Gastroesophageal sphincter (tissue), 3 donors: Measurements from ENCODE around the gene TMEM123.

Source experiments
- CTCF ChIP-seq, 4 experiments: fragments of 200-600 bp in 2 of 4; fragments of 450-650 bp in 2 of 4; sonication (generic) in 1 of 4; IDR thresholded peaks; one replicate each; pipeline ENCODE4 v1.5.1; 2017 to 2019; ENCODE audit warnings: antibody characterized with exemption in 4 of 4, mild to moderate bottlenecking in 2 of 4, moderate library complexity in 2 of 4
- POLR2A ChIP-seq, 2 donors: fragments of 450-650 bp; IDR thresholded peaks; one replicate each; pipeline ENCODE4 v1.6.1; 2017; ENCODE audit warnings: antibody characterized with exemption in 2 of 2, mild to moderate bottlenecking in 2 of 2, moderate library complexity in 1 of 2
- POLR2AphosphoS5 ChIP-seq: sonication (generic); formaldehyde crosslinking; IDR thresholded peaks from one replicate; pipeline ENCODE4 v1.6.1; 2017; ENCODE audit warnings: antibody characterized with exemption

DNA sequence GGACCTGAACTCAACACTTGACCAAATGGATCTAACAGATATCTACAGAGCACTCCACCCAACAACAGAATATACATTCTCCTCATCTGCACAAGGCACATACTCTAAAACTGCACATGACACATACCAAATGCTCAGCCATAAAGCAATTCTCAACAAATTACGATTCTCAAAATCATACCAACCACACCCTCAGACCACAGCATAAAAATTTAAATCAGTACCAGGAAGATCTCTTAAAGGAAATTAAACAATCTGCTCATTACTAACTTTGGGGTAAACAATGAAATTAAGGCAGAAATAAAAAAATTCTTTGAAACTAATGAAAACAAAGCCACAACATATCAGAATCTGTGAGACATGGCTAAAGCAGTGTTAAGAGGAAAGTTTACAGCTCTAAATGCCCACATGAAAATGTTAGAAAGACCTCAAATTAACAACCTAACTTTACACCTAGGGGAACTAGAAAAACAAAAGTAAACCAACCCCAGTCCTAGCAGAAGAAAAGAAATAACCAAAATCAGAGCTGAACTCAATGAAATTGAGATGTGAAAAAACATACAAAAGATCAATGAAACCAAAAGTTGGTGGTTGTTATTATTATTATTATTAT lies 37.2 kb downstream of the TMEM123 start:
- TF ChIP-seq CTCF (IDR thresholded peaks at IDR 0.05) (no peak), POLR2AphosphoS5 (no peak), POLR2A (IDR thresholded peaks at IDR 0.05) (no peak)
